Effector CD8-positive, alpha-beta T cell (primary cell): Measurements from ENCODE around the gene C3orf80.
"Not testable (repeated sequence)": the region's sequence is repeated elsewhere in the genome, so short reads cannot be mapped to it uniquely, and the experiment has no call there.

Source experiments
- DNase-seq: peaks from one replicate; lab custom pipeline; 2025; lab: John Stamatoyannopoulos, UW
- total RNA-seq, 4 experiments: gene quantifications; one replicate each; lab custom pipeline; 2026; lab: John Stamatoyannopoulos, UW

Gene C3orf80
- 0 reads per million in 4 experiments for total RNA-seq

DNA sequence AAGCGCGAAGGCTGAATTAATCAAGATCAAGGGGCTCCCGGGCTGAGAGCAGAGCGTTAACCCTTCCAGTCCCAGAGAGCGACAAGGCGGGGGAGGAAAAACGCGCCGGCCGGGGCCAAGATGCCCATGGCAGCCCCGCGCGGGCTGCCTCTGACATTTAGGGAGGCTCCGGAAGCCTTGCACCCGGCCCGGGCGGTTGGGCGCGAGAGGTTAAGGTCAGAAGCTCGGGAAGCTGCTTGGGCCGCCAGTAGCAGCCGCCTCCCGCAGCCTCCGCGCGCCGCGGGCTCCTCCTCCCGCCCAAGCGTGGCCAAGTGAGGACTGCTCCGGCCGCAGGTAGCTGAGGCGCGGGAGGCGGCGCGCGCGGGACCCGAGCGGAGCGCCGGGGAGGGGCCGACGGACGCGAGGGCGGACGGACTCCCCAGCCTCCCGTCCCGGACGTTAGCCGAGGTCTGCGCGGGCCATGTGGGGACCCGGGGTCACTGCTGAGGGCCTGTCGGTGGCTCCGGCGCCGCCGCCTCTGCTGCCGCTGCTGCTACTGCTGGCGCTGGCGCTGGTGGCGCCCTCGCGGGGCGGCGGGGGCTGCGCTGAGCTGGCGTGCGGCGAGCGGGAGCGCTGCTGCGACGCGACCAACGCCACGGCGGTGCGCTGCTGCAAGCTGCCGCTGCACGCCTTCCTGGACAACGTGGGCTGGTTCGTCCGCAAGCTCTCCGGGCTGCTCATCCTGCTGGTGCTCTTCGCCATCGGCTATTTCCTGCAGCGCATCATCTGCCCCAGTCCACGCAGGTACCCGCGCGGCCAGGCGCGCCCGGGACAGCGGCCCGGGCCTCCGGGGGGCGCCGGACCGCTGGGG is at the start of gene C3orf80:
TSS of gene C3orf80 (plus strand) at position 247 of the 850 bp plus-strand sequence. CDS start at position 461, 214 bp downstream.
- no peak for DNase-seq

DNA sequence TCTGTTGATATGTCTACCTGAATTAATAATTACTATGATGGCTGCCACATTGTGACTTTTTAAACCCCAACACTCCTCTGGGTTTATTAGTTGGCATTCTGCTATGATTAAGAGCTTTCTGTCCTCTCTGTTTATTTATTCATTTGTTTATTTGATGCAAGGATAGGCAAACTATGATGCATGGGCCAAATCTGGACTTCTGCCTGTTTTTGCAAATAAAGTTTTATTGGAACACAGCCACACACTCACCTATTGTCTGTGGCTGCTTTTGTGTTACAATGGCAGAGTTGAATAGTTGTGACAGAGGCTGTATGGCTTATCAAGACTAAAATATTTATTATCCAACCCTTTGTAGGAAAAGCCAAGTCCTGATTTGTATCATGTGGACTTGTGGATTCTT is 48.3 kb upstream of the C3orf80 start:
- no peak for DNase-seq

- not testable (repeated sequence) for DNase-seq
Observed at GRCh38 chr3:160178661-160179060, 46.6 kb upstream of the C3orf80 start.

GRCh38 chr3:160179403-160179802 is 45.8 kb upstream of the C3orf80 start:
- DNase-seq = not testable (repeated sequence)

DNA sequence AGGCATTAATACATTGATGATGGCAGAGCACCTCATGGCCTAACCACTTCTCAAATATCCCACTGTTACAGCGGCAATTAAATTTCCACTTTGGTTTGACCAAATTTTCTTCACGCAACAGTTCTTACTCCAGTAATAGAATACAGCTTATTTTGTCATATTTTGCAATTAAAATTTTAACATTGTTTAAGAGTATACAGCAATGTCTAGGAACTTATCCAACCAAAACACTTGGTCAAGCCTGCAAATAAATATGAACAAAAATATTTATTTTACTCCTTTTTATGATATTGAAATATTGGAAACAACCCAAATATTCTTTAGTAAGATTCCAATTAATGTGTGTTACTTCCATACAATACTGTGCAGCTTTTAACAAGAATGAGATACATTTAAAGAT is 45.3 kb upstream of the C3orf80 start:
- DNase-seq = no peak

GRCh38 chr3:160180581-160181216 is 44.5 kb upstream of the C3orf80 start:
- DNase-seq = no peak

DNA sequence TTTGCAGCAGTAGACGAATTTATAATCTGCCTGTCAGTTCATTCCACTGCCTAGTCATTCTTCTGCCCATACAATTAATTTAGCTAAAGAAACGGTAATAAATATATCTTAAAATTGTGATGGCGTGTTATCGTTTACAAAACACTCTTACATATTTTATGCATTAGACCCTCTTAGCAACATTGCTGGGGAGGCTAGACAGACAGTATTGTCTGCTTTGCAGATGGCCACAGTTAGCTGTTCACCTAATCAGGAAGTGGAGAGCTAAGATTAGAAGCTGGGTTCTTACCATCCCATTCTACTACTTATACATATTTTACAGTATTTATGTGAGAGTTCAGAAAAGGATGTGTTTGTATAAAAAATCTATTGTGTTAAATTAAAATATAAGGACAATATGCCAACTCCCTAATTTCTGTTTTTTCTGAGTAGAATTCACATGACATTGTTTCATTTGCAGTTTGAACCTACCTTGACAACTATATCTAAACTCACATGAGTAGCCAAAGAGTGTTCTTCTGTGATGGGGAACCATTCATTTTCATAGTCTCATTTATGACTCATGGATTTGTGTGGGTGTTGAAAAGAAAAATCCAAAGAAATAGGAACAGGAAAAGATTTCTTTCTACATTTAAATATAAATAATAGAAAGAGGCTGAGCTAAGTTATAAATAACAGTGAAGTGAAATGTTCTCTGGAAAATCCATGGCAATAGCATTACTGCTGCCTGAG is 41.7 kb upstream of the C3orf80 start:
- no peak for DNase-seq

DNA sequence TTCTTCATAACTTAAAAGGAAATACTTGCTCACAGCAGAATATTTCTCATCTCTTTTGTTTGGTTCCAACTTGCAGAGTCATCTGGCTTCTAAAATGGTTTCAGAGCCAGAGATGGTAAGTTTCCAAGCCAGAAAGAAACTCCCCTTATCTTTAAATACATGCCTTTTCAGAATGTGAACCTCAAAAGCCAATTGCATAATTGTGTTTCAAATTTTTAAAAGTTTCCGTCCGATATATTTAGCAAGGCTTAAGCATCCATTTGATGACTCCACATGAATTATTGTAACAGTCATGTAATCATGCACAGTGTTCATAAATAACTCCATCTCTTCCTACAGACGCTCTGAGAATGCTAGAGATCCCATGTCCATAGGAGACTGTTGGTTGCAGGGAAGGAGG is 40.6 kb upstream of the C3orf80 start:
- DNase-seq = no peak

GRCh38 chr3:160185751-160186150 is 39.5 kb upstream of the C3orf80 start:
- DNase-seq = no peak

DNA sequence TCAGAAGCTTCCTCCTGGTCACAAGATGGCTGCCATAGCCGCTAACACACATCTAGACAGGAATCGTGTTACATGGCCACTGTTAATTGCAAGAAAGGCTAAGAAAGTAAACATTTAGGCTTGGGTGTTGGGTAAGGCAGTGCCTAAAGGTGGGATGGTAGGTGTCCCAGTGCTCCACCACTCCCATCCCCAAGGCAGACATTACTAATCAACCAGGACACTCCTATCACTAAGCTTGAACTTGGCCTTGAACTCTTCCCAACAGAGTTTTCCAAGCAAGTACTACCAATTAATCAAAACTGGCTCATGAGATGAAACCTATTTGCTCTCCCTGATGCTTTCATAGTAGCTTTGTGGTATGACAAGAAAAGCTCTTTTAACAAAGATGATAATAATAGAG is 37.9 kb upstream of the C3orf80 start:
- no peak for DNase-seq

GRCh38 chr3:160192310-160193029 is 32.8 kb upstream of the C3orf80 start:
- no peak for DNase-seq

- no peak for DNase-seq
Observed at GRCh38 chr3:160193644-160194192, 31.5 kb upstream of the C3orf80 start.

- DNase-seq = no peak
Observed at GRCh38 chr3:160194438-160194837, 30.8 kb upstream of the C3orf80 start.

DNA sequence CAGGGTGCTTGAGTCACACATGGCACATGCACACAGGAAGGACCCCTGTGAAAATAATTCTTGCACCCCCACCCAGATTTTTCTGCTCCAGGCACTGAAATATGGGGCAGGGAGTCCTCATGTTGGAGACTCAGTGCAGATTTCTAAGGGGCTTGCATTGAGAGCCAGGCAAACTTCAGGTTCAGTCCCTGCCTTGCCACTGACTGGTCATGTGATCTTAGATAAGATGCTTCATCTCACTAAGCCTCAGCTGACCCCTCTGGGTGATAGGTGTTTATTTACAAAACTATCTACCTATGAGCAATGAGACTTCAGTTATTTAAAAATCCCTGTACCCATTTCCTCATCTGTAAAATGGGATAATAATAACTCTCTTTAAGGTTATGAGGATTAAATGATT is 30.1 kb upstream of the C3orf80 start:
- no peak for DNase-seq

- DNase-seq = no peak
Observed at GRCh38 chr3:160196511-160197104, 28.6 kb upstream of the C3orf80 start.

DNA sequence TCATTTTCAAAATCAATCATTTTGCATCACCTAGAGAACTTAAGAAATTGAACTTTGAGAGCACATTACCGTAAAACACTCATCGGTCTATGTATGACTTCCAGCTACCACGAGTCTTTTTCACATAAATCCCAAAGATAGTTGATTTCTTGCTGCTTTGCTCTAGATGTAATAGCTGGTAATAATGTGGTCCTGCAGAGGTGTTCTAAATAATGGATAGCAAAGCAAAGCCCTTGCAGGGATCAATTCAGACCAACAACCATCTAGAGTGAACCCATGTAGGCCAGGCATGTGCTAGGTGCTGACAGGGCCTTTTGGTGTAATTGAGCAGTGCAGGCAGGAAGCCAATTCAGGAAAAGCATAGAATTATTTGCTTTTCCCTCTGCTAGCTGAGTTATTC is 26.1 kb upstream of the C3orf80 start:
- DNase-seq = no peak

DNA sequence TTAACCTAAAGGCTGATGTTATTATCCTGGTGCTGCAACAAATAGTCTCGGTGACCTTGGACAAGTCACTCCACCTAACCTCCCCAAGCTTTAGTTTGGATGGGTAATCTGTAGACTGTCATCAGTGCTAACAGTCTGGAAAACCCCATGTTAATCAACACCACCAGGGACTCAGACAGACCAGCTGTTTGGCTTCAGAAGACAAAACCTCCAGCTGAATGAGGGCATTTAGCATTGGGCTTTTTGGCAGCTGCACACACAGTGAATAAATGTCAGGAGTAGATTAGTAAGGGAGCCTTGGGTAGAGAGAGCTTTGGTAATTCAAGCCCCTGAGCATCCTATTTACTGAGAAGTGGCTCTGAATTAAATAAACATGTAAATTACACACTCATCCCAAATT is 24.9 kb upstream of the C3orf80 start:
- DNase-seq = no peak

DNA sequence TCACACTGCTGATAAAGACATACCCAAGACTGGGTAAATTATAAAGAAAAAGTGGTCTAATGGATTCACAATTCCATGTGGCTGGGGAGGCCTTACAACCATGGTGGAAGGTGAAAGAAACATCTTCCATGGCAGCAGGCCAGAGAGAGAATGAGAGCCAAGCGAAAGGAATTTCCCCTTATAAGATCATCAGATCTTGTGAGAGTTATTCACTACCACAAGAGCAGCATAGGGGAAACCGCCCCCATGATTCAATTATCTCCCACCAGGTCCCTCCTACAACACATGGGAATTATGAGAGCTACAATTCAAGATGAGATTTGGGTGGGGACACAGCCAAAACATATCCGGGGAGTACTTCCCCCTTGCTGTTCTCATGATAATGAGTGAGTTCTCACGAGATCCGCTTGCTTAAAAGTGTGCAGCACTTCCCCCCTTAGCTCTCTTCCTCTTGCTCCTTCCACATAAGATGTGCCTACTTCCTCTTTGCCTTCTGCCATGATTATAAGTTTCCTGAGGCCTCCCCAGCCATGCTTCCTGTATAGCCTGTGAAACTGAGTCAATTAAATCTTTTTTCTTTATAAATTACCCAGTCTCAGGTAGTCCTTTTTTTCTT is 20.7 kb upstream of the C3orf80 start:
- not testable (repeated sequence) for DNase-seq

DNA sequence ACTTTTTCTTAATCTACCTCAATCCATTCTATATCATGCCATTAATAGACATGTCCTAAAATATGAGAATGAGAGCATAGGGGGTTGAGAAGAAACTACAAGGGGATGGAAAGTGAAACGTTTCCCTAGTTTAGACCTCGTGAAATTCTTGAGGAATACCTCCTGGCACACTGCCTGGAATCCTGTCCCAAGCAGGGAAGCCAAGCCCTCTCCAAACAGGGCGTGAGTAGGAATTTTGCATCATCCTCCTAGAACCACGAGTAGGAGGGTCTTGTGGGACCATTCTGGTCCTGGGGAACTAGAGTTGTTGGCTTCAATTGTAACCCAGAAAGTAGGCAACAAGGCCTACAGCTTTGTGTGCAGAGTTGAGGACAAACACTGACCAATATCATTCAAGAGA is 19.6 kb upstream of the C3orf80 start:
- no peak for DNase-seq

DNA sequence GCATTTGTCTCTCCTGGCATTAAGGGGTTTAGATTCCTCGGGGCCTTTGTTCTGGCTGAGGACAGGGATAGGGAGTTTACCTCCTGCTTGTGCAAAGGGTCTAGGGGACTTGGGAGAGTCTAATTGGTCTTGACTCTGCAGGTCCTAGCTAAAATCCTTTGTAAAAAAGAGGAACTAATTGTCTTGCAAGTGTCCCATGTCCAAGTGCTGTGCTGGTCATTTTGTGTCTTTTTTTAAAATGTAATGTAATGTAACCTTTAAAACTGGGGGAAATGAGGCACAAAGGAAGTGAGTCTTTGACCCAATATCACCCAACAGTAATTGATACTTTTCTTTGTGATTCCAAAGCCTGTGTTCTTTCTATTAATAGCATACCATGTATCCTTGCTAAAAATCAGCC is 14.9 kb upstream of the C3orf80 start:
- no peak for DNase-seq

DNA sequence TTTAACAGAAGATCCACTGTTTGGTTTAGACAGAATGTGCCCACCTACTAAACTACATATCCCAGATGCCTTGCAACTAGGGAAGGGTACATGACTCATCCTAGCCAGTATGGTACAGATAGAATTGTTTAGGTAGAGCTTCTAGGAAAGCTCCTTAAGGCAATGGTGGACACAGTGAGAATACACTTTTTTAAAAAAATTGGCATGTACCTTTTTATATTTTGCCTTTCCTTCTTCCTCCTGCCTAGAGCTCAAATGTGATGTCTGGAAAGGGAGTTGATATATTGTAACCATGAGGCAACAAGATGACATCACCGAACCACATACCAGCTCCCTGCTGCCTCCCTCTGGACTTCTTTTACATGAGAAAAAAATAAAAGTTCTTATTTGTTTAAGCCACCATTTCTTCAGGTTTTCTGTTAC is 14.4 kb upstream of the C3orf80 start:
- DNase-seq = no peak
